Measurements from ENCODE around the gene CISD1. TPM values are rescaled to one million over a fixed set of nuclear protein-coding genes. Genes with fewer than 3 reads are reported as not detected.

Gene CISD1
- total and polyA plus RNA-seq, 10 of the 15 experiments (the other 5 are each of a cell fraction or from before 2014, with no cell fraction given) = 23.0 to 162 (median 58.5) TPM

GRCh38 chr10:58281092-58281752 lies 12.3 kb downstream of the CISD1 start (continued):
- TF ChIP-seq PKNOX1 (IDR thresholded peaks at IDR 0.05) (no peak), PAX8 (IDR thresholded peaks at IDR 0.05) (no peak), PAX5 (IDR thresholded peaks at IDR 0.05; ENCODE audit: borderline replicate concordance, low read depth, low read length) (no peak), JUND (IDR thresholded peaks at IDR 0.05; ENCODE audit: low read depth, low read length) (no peak), CTCF (IDR thresholded peaks at IDR 0.05 in 2 of 3, conservative IDR thresholded peaks at IDR 0.05 in 1 of 3; ENCODE audit: control insufficient read depth in 2 of 3, extremely low read depth in 1 of 3, insufficient read depth in 1 of 3, low read depth in 3 of 3, low read length in 3 of 3) (no peak), IKZF1 (conservative IDR thresholded peaks at IDR 0.05) (no peak), NKRF (conservative IDR thresholded peaks at IDR 0.05) (no peak), HCFC1 (IDR thresholded peaks at IDR 0.05; ENCODE audit: low read length) (no peak), CEBPB (IDR thresholded peaks at IDR 0.05; ENCODE audit: borderline replicate concordance in 1 of 2, low read depth in 2 of 2, low read length in 2 of 2) (no peak), PBX3 (IDR thresholded peaks at IDR 0.05; ENCODE audit: insufficient replicate concordance, low read depth, low read length) (no peak), BCLAF1 (IDR thresholded peaks at IDR 0.05) (no peak)

All from GM12878 (cell line).